Neural cell (in vitro differentiated cells): ENCODE measurements around the gene EPB42. TPM values are rescaled to one million over a fixed set of nuclear protein-coding genes. Genes with fewer than 3 reads are reported as not detected.

ENCODE experiments used
- H2AFZ ChIP-seq: fragments of 200-600, 300-800 bp; sonication (generic), shearing (Covaris generic); 2 replicates; pipeline ENCODE4 v1.6.0; 2014; ENCODE audit warnings: low read depth, mild to moderate bottlenecking, antibody characterized with exemption, low read length, moderate library complexity
- H3F3A ChIP-seq: fragments of 200-600 bp; shearing (Covaris generic); 2 replicates; pipeline ENCODE4 v1.6.1; 2016; ENCODE audit warnings: mild to moderate bottlenecking, moderate library complexity, mixed read lengths, antibody characterized with exemption, low read length; ENCODE audit not compliant: insufficient read depth, poor library complexity, severe bottlenecking
- H3K27ac ChIP-seq: fragments of 200-600, 300-800 bp; sonication (generic), shearing (Covaris generic); 2 replicates; pipeline ENCODE4 v1.5.1; 2014; ENCODE audit warnings: mild to moderate bottlenecking, low read length, moderate library complexity
- H3K27me3 ChIP-seq: fragments of 300-800, 200-600 bp; sonication (generic), shearing (Covaris generic); 2 replicates; pipeline ENCODE4 v1.6.0; 2014; ENCODE audit warnings: mild to moderate bottlenecking, low read depth, low read length, moderate library complexity; ENCODE audit not compliant: insufficient read depth
- H3K36me3 ChIP-seq: fragments of 300-800, 200-600 bp; sonication (generic), shearing (Covaris generic); 2 replicates; pipeline ENCODE4 v1.5.1; 2014; ENCODE audit warnings: mild to moderate bottlenecking, antibody characterized with exemption, low read length, moderate library complexity; ENCODE audit not compliant: insufficient read depth
- H3K4me2 ChIP-seq: fragments of 300-800, 200-600 bp; sonication (generic), shearing (Covaris generic); 2 replicates; pipeline ENCODE4 v1.6.0; 2014; ENCODE audit warnings: mild to moderate bottlenecking, low read length
- H3K4me3 ChIP-seq: fragments of 300-800, 200-600 bp; sonication (generic), shearing (Covaris generic); 2 replicates; pipeline ENCODE4 v1.5.1; 2014; ENCODE audit warnings: mild to moderate bottlenecking, low read length, moderate library complexity
- H3K79me2 ChIP-seq: fragments of 200-600 bp; shearing (Covaris generic); replicated peaks from 2 replicates; pipeline ENCODE4 v1.6.0; 2014; ENCODE audit warnings: mild to moderate bottlenecking, low read length, moderate library complexity; ENCODE audit not compliant: insufficient read depth
- H3K9ac ChIP-seq: fragments of 300-800, 200-600 bp; sonication (generic), shearing (Covaris generic); 2 replicates; pipeline ENCODE4 v1.6.1; 2016; ENCODE audit warnings: mild to moderate bottlenecking, low read length, mixed read lengths
- H3K9me2 ChIP-seq: fragments of 200-600 bp; shearing (Covaris generic); 2 replicates; pipeline ENCODE4 v1.6.1; 2016; ENCODE audit warnings: mild to moderate bottlenecking, low read length, mixed read lengths; ENCODE audit not compliant: insufficient read depth
- H3K9me3 ChIP-seq: fragments of 200-600, 300-800 bp; sonication (generic), shearing (Covaris generic); 2 replicates; pipeline ENCODE4 v1.6.1; 2016; ENCODE audit warnings: mild to moderate bottlenecking, mixed run types, low read length, moderate library complexity, mixed read lengths
- H4K20me1 ChIP-seq: fragments of 200-600 bp; shearing (Covaris generic); 2 replicates; pipeline ENCODE4 v1.6.1; 2016; ENCODE audit warnings: mild to moderate bottlenecking, mixed run types; ENCODE audit not compliant: insufficient read depth
- EZH2 ChIP-seq: fragments of 200-600, 300-800 bp; shearing (Covaris generic), sonication (generic); IDR thresholded peaks from 2 replicates; pipeline ENCODE4 v1.6.1; 2014; ENCODE audit warnings: antibody characterized with exemption, low read length, borderline replicate concordance, mild to moderate bottlenecking; ENCODE audit not compliant: insufficient read depth, poor library complexity, severe bottlenecking
- MXI1 ChIP-seq: fragments of 450-650 bp; conservative IDR thresholded peaks from 2 replicates; pipeline ENCODE4 v1.6.1; 2014; ENCODE audit warnings: antibody characterized with exemption, mild to moderate bottlenecking; ENCODE audit not compliant: poor library complexity, severe bottlenecking
- POLR2AphosphoS5 ChIP-seq: IDR thresholded peaks from 2 replicates; pipeline ENCODE4 v1.6.1; 2012
- RAD21 ChIP-seq: fragments of 450-650 bp; conservative IDR thresholded peaks from 2 replicates; pipeline ENCODE4 v1.6.1; 2014; ENCODE audit warnings: antibody characterized with exemption, mild to moderate bottlenecking, moderate library complexity
- REST ChIP-seq: IDR thresholded peaks from 2 replicates; pipeline ENCODE4 v1.6.1; 2012; ENCODE audit warnings: borderline replicate concordance
- SMC3 ChIP-seq: fragments of 450-650 bp; conservative IDR thresholded peaks from 2 replicates; pipeline ENCODE4 v1.6.1; 2014; ENCODE audit warnings: antibody characterized with exemption, mild to moderate bottlenecking, moderate library complexity; ENCODE audit not compliant: poor library complexity
- TAF1 ChIP-seq: IDR thresholded peaks from 2 replicates; pipeline ENCODE4 v1.6.1; 2012; ENCODE audit warnings: low read depth
- polyA plus RNA-seq: library from polyadenylated mRNA; depleted of rRNA; stranded (reverse); fragments of >200 nt; gene quantifications from 2 replicates; pipeline ENCODE4 v1.2.3, GENCODE V29; 2014
- TF ChIP-seq, protein P1 (sequence below): fragments of 450-650 bp; IDR thresholded peaks from 2 replicates; pipeline ENCODE4 v1.5.1; 2014; ENCODE audit warnings: antibody characterized with exemption, mild to moderate bottlenecking, moderate library complexity; ENCODE audit not compliant: poor library complexity, severe bottlenecking

The EPB42 gene
- polyA plus RNA-seq, 1 donor from 2014 or later: not detected

- Histone ChIP-seq H3K4me2 (no peak overlapping the region), H3K79me2 (no peaks in the 10 kb centered on the region), H3K9me2 (no peaks in the 10 kb centered on the region), H4K20me1 (no peaks in the 10 kb centered on the region), H2AFZ (no peak overlapping the region), H3K9me3 (no peaks in the 10 kb centered on the region), H3K27ac (no peak overlapping the region), H3K9ac (no peak overlapping the region), H3F3A (no peaks in the 10 kb centered on the region), H3K36me3 (no peaks in the 10 kb centered on the region), H3K27me3 (no peaks in the 10 kb centered on the region), H3K4me3 (no peak overlapping the region)
- TF ChIP-seq, protein P1, sequence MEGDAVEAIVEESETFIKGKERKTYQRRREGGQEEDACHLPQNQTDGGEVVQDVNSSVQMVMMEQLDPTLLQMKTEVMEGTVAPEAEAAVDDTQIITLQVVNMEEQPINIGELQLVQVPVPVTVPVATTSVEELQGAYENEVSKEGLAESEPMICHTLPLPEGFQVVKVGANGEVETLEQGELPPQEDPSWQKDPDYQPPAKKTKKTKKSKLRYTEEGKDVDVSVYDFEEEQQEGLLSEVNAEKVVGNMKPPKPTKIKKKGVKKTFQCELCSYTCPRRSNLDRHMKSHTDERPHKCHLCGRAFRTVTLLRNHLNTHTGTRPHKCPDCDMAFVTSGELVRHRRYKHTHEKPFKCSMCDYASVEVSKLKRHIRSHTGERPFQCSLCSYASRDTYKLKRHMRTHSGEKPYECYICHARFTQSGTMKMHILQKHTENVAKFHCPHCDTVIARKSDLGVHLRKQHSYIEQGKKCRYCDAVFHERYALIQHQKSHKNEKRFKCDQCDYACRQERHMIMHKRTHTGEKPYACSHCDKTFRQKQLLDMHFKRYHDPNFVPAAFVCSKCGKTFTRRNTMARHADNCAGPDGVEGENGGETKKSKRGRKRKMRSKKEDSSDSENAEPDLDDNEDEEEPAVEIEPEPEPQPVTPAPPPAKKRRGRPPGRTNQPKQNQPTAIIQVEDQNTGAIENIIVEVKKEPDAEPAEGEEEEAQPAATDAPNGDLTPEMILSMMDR: no peak
Observed at GRCh38 chr15:43165801-43166325, 55.0 kb downstream of the EPB42 start.

- Histone ChIP-seq H3K27me3 (no peaks in the 10 kb centered on the region), H2AFZ (no peak overlapping the region), H3K27ac (no peak overlapping the region), H3K9me2 (no peaks in the 10 kb centered on the region), H3K9ac (no peak overlapping the region), H3K36me3 (no peaks in the 10 kb centered on the region), H3K9me3 (no peaks in the 10 kb centered on the region), H3K4me3 (no peak overlapping the region), H3K4me2 (no peak overlapping the region), H3K79me2 (no peaks in the 10 kb centered on the region), H4K20me1 (no peaks in the 10 kb centered on the region), H3F3A (no peaks in the 10 kb centered on the region)
- TF ChIP-seq, protein P1: no peak
- TF ChIP-seq MXI1: no peak
- no peak for TF ChIP-seq EZH2
- TF ChIP-seq RAD21: no peak
- no peak for TF ChIP-seq SMC3
- no peak for TF ChIP-seq REST
- TF ChIP-seq TAF1: no peak
- TF ChIP-seq POLR2AphosphoS5: no peak
Observed at GRCh38 chr15:43153269-43153668, 67.5 kb downstream of the EPB42 start.
